ENCODE results near the gene DLGAP4. TPM values are rescaled to one million over a fixed set of nuclear protein-coding genes. Genes with fewer than 3 reads are reported as not detected.

Gene DLGAP4
- total RNA-seq, 1 donor from 2014 or later, result 61.2 TPM

- Histone ChIP-seq H3K4me3 (no peak overlapping the region), H3K36me3 (no peaks in the 10 kb centered on the region), H3K27me3 (no peaks in the 10 kb centered on the region), H3K27ac (no peak overlapping the region), H3K9me3 (no peaks in the 10 kb centered on the region), H3K4me1 (no peaks in the 10 kb centered on the region)
- DNase-seq, result no peak
- no peak for TF ChIP-seq CTCF (IDR thresholded peaks at IDR 0.05)
- intact Hi-C loops (cut with DNase I), result no loop called here
- ATAC-seq, result no peak
Measured at GRCh38 chr20:36320261-36320897, 14.2 kb downstream of the DLGAP4 start.

GRCh38 chr20:36320898-36321695 is 15.0 kb downstream of the DLGAP4 start:
- Histone ChIP-seq H3K36me3 (no peaks in the 10 kb centered on the region), H3K4me1 (no peaks in the 10 kb centered on the region), H3K27me3 (no peaks in the 10 kb centered on the region), H3K9me3 (no peaks in the 10 kb centered on the region), H3K4me3 (no peak overlapping the region), H3K27ac (no peak overlapping the region)
- ATAC-seq, result no peak
- no peak for TF ChIP-seq CTCF (IDR thresholded peaks at IDR 0.05)
- DNase-seq, result no peak
- intact Hi-C loops (cut with DNase I), result no loop called here

GRCh38 chr20:36322131-36322530 is 16.0 kb downstream of the DLGAP4 start:
- TF ChIP-seq CTCF (IDR thresholded peaks at IDR 0.05), result no peak
- ATAC-seq (no peak), DNase-seq (no peak)
- Histone ChIP-seq H3K4me3 (no peak overlapping the region), H3K9me3 (no peaks in the 10 kb centered on the region), H3K4me1 (no peaks in the 10 kb centered on the region), H3K36me3 (no peaks in the 10 kb centered on the region), H3K27me3 (no peaks in the 10 kb centered on the region), H3K27ac (no peak overlapping the region)
- intact Hi-C loops (cut with DNase I), result no loop called here

GRCh38 chr20:36330091-36330490 is 24.0 kb downstream of the DLGAP4 start:
- Histone ChIP-seq H3K4me3 (no peak overlapping the region), H3K27ac (no peak overlapping the region), H3K9me3 (no peaks in the 10 kb centered on the region), H3K36me3 (no peaks in the 10 kb centered on the region), H3K27me3 (peaks cover 36% of the 10 kb centered on the region), H3K4me1 (no peaks in the 10 kb centered on the region)
- ATAC-seq, result no peak
- no peak for TF ChIP-seq CTCF (IDR thresholded peaks at IDR 0.05)
- no peak for DNase-seq
- intact Hi-C loops (cut with DNase I), result no loop called here

- H3K4me1 ChIP-seq, result no peaks in the 10 kb centered on the region
- peaks cover 40% of the 10 kb centered on the region for H3K27me3 ChIP-seq
- H3K4me3 ChIP-seq, result no peak overlapping the region
- ATAC-seq (no peak), DNase-seq (no peak)
- H3K36me3 ChIP-seq, result no peaks in the 10 kb centered on the region
- no peak overlapping the region for H3K27ac ChIP-seq
- H3K9me3 ChIP-seq, result no peaks in the 10 kb centered on the region
- TF ChIP-seq CTCF (IDR thresholded peaks at IDR 0.05), result no peak
- intact Hi-C loops (cut with DNase I), result no loop called here
Measured at GRCh38 chr20:36331209-36331608, 25.1 kb downstream of the DLGAP4 start.

Data from upper lobe of right lung (tissue), 1 donor.